GM18867 (cell line): Measurements from ENCODE around the gene FUOM.

Source experiments
- ATAC-seq: cut with Tn5 transposase; IDR thresholded peaks from one replicate; pipeline ENCODE4 v1.9.1; 2021; ENCODE audit warnings: mild to moderate bottlenecking, moderate library complexity; ENCODE audit not compliant: unreplicated experiment

FUOM gene

GRCh38 chr10:133353202-133353959, 4.4 kb downstream of the FUOM start:
- ATAC-seq, result no peak

DNA sequence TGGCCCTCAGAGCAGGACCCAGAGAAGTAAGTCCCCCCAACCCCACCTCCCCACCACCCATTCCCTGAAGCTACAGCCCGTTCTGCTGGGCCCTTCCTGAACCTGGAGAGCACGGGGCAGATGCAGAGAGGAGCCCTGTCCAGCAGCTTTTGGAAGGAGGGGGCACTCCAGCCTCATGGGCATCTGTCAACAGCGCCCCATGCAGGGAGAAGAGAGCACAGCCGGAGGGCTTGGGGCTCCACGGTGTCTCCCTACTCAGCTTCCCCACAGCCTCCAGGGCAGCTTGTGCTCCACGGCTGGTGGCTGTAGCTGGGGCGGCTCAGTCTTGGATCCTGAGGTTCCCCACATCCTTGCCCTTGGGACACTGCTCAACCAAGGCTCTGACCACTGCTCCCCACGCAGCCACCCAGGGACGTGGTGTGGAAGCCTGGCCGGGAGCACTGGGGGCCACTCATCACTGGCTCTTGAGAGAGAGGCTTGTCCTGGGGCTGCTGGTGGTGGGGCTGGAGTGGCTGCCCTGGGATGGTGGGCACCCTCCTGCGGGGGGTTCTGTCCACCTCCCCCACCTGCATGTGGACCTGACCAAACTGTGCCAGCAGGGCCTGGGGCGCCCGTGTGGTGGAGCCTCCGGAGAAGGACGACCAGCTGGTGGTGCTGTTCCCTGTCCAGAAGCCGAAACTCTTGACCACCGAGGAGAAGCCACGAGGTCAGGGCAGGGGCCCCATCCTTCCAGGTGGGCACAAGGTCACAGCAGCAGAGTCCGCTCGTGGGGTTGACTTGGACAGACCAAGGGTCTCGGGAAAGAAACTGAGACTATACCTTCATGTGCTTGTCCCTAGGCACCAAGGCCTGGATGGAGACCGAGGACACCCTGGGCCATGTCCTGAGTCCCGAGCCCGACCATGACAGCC, 6.2 kb downstream of the FUOM start:
- ATAC-seq, result no peak

- no peak for ATAC-seq
Measured at GRCh38 chr10:133350950-133351329, 6.9 kb downstream of the FUOM start.

DNA sequence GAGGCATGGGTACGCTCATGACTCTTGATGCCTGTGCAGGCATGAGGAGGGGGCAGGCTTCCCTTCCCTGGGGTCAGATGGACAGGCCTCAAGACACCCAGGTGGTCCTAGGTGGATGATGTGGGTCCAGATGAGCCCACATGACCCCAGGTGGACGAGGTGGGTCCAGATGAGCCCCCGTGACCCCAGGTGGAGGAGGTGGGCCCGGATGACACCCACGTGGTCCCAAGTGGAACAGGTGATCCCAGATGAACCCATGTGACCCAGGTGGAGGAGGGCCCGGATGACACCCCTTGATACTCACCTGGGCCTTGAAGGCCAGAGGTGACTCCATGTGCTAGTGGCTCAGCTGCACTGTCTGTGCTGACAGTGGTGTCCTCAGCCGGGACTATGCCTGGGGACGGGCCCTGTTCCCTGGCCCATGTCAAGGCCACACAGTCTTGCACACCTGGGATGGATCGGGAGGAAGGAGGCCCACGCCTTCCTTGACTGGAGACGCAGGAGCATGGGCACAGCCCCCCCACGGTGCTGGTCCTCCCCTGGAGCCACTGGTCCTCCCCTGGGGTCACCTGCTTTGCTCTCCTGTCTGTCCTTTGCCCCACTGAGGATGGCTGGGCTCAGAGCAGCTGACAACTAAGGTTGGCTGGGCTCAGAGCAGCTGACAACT, 7.4 kb downstream of the FUOM start:
- ATAC-seq, result no peak

DNA sequence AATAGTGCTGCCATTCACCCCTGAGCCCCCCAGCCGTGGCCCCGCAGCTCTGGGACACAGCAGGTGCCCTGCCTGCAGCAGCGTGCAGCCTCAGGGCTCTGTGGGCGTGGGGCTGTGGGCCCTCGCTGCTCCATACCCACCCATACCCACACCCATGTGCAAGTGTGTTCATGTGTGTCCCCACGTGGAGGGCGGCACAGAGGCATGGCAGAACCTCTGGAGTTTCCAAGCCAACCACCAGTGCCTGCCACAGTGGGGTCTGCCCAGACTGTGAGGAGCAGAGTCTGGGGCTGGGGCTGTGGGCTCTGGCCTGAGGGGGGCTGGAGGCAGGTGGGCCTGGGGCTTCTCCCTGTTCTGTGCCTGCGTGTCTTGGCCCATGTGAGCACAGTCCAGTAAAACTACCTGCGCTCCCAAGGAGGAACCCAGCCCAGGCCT, 8.2 kb downstream of the FUOM start:
- ATAC-seq, result no peak

GRCh38 chr10:133349160-133349568, 8.7 kb downstream of the FUOM start:
- ATAC-seq, result no peak

GRCh38 chr10:133347710-133348517, 9.9 kb downstream of the FUOM start:
- ATAC-seq, result no peak

DNA sequence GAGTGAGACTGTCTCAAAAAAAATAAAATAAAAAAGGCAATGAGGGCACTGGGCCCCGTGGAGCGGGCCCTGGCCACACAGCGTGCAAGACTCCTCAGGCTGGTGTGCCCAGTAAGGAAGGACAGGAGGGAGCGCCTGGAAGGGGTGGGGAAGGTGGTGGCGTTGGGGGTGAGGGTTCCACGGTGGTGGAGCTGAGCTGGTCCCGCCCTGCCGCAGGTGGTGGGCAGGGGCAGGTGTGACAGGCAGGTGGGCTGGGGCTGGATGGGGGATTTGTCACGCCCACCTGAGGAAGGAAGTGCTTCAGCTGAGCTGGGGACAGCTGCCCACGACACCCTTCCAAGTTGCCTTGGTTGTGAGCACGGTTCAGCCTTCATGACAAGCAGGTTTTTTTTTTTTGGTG, 11.4 kb downstream of the FUOM start:
- ATAC-seq, result no peak

DNA sequence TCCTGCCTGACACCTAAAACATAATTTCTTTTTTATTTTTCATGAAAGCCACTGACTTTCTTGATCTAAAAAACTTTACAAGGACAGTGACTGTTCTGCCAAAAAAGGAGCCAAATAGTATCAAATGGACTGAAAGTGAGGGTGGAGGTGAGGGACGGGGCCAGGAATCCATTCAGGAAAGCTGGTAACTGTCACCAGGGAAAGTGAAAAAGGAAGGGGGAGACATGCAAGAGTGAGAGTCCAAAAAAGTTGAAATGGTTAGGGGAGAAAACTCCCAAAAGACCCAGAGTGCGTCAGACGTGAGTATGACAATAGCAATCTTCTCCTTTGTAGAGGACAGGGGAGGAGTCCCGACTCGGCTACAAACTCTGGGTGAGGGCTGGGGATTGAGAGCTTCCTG, 13.6 kb downstream of the FUOM start:
- no peak for ATAC-seq

GRCh38 chr10:133343558-133343957, 14.3 kb downstream of the FUOM start:
- no peak for ATAC-seq

GRCh38 chr10:133342942-133343341, 14.9 kb downstream of the FUOM start:
- no peak for ATAC-seq

DNA sequence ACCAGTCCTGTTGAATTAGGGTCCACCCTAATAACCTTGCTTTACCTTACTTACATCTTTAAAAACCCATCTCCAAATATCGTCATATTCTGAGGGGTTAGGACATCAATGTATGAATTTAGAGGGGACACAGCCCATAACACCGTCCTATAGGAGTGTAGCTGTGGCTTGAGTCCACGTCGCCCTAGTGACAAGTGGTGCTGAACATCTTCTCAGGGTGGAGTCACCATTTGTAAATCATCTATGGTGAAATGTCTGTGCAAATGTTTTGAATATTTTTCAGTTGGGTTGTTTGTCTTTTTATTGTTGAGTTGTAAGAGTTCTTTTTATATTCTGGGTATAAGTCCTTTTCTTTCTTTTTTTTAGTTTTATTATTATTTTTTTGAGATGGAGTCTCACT, 15.8 kb downstream of the FUOM start:
- ATAC-seq, result no peak

- ATAC-seq, result no peak
Measured at GRCh38 chr10:133339708-133340380, 18.0 kb downstream of the FUOM start.

GRCh38 chr10:133338080-133339071, 19.4 kb downstream of the FUOM start:
- ATAC-seq, result no peak

- no peak for ATAC-seq
Measured at GRCh38 chr10:133337370-133337725, 20.5 kb downstream of the FUOM start.

GRCh38 chr10:133336577-133337369, 21.0 kb downstream of the FUOM start, which contains the start of gene CALY:
Gene CALY, minus strand, starts transcription at chr10:133336896. Its CDS starts 7,907 bp downstream, at chr10:133328989.
- ATAC-seq, result no peak

- ATAC-seq, result no peak
Measured at GRCh38 chr10:133336118-133336576, 21.7 kb downstream of the FUOM start.
